ENCODE data around the gene ZNF354C. TPM values are rescaled to one million over a fixed set of nuclear protein-coding genes. Genes with fewer than 3 reads are reported as not detected.

ZNF354C gene
- total and polyA plus RNA-seq, 2 of the 13 experiments (the other 11 are each of a cell fraction or from before 2014, with no cell fraction given) = 0.02 TPM; not detected in 1

DNA sequence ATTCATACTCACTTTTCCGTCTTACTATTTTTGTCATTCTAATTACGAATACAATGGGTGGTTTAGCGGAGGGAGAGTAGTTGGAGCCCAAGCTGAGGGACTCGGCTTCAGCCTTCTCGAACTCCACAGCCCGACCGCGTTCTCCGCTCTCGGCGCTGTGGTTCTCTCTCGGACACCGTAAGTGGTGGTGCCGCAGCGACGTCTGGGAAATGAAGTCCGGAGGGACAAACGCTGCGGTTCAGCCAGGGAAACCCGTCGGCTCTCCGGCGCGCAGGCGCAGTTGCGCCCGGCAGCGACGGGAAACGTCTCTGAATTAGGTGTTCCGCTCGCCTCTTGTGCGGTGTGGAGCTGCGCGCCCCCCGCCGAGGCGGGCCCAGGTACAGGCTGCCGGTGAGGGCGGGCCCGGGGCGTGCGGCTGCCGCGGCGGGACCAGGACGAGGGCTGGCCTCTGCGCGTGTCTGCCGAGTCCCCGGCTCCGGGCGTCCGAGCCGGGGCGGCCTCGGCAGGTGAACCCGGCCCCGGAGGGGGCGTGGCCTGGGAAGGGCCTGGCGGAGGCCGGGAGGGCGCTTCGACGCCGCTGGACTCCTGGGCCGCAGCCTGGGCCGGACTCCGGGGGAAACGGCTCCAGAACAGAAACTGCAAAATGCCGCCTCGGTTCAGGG is 36.5 kb upstream of the ZNF354C start, which contains the start of gene ZNF879 (continued):
- peak; percentile 76 for TF ChIP-seq ELF1 (CRISPR knock-in tag; IDR thresholded peaks at IDR 0.05)
- TF ChIP-seq PTBP1 (IDR thresholded peaks at IDR 0.05; ENCODE audit: low read depth, low read length, poor library complexity, severe bottlenecking) = no peak
- no peak for TF ChIP-seq ZFP41 (CRISPR knock-in tag; IDR thresholded peaks at IDR 0.05; ENCODE audit: borderline replicate concordance)
- no peak for TF ChIP-seq ZNF326 (CRISPR knock-in tag; IDR thresholded peaks at IDR 0.05; ENCODE audit: borderline replicate concordance)
- TF ChIP-seq SRY (CRISPR knock-in tag; IDR thresholded peaks at IDR 0.05) = peak; percentile 66; the same call in 1 of the 2 replicates
- no peak for TF ChIP-seq RELA (CRISPR knock-in tag; IDR thresholded peaks at IDR 0.05)
- no peak for TF ChIP-seq CEBPB (IDR thresholded peaks at IDR 0.05; ENCODE audit: borderline replicate concordance, low read depth, low read length)
- TF ChIP-seq ZNF564 (CRISPR knock-in tag; IDR thresholded peaks at IDR 0.05) = 0 out of 2 replicates have a peak, but pooled peaks have one; percentile 54
- no peak for TF ChIP-seq CBX5 (CRISPR knock-in tag; IDR thresholded peaks at IDR 0.05; ENCODE audit: borderline replicate concordance)
- TF ChIP-seq, protein P1, sequence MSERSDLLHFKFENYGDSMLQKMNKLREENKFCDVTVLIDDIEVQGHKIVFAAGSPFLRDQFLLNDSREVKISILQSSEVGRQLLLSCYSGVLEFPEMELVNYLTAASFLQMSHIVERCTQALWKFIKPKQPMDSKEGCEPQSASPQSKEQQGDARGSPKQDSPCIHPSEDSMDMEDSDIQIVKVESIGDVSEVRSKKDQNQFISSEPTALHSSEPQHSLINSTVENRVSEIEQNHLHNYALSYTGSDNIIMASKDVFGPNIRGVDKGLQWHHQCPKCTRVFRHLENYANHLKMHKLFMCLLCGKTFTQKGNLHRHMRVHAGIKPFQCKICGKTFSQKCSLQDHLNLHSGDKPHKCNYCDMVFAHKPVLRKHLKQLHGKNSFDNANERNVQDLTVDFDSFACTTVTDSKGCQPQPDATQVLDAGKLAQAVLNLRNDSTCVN (CRISPR knock-in tag; IDR thresholded peaks at IDR 0.05; ENCODE audit: borderline replicate concordance) = no peak
- no peak for TF ChIP-seq ZIK1 (CRISPR knock-in tag; IDR thresholded peaks at IDR 0.05; ENCODE audit: borderline replicate concordance, low read depth)
- no peak for TF ChIP-seq HMGA1 (CRISPR knock-in tag; conservative IDR thresholded peaks at IDR 0.05)
- TF ChIP-seq, protein P2, sequence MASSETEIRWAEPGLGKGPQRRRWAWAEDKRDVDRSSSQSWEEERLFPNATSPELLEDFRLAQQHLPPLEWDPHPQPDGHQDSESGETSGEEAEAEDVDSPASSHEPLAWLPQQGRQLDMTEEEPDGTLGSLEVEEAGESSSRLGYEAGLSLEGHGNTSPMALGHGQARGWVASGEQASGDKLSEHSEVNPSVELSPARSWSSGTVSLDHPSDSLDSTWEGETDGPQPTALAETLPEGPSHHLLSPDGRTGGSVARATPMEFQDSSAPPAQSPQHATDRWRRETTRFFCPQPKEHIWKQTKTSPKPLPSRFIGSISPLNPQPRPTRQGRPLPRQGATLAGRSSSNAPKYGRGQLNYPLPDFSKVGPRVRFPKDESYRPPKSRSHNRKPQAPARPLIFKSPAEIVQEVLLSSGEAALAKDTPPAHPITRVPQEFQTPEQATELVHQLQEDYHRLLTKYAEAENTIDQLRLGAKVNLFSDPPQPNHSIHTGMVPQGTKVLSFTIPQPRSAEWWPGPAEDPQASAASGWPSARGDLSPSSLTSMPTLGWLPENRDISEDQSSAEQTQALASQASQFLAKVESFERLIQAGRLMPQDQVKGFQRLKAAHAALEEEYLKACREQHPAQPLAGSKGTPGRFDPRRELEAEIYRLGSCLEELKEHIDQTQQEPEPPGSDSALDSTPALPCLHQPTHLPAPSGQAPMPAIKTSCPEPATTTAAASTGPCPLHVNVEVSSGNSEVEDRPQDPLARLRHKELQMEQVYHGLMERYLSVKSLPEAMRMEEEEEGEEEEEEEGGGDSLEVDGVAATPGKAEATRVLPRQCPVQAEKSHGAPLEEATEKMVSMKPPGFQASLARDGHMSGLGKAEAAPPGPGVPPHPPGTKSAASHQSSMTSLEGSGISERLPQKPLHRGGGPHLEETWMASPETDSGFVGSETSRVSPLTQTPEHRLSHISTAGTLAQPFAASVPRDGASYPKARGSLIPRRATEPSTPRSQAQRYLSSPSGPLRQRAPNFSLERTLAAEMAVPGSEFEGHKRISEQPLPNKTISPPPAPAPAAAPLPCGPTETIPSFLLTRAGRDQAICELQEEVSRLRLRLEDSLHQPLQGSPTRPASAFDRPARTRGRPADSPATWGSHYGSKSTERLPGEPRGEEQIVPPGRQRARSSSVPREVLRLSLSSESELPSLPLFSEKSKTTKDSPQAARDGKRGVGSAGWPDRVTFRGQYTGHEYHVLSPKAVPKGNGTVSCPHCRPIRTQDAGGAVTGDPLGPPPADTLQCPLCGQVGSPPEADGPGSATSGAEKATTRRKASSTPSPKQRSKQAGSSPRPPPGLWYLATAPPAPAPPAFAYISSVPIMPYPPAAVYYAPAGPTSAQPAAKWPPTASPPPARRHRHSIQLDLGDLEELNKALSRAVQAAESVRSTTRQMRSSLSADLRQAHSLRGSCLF (CRISPR knock-in tag; IDR thresholded peaks at IDR 0.05; ENCODE audit: borderline replicate concordance) = no peak
- TF ChIP-seq, protein P3, sequence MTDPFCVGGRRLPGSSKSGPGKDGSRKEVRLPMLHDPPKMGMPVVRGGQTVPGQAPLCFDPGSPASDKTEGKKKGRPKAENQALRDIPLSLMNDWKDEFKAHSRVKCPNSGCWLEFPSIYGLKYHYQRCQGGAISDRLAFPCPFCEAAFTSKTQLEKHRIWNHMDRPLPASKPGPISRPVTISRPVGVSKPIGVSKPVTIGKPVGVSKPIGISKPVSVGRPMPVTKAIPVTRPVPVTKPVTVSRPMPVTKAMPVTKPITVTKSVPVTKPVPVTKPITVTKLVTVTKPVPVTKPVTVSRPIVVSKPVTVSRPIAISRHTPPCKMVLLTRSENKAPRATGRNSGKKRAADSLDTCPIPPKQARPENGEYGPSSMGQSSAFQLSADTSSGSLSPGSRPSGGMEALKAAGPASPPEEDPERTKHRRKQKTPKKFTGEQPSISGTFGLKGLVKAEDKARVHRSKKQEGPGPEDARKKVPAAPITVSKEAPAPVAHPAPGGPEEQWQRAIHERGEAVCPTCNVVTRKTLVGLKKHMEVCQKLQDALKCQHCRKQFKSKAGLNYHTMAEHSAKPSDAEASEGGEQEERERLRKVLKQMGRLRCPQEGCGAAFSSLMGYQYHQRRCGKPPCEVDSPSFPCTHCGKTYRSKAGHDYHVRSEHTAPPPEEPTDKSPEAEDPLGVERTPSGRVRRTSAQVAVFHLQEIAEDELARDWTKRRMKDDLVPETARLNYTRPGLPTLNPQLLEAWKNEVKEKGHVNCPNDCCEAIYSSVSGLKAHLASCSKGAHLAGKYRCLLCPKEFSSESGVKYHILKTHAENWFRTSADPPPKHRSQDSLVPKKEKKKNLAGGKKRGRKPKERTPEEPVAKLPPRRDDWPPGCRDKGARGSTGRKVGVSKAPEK (CRISPR knock-in tag; IDR thresholded peaks at IDR 0.05; ENCODE audit: borderline replicate concordance) = no peak
- TF ChIP-seq FOXK2 (IDR thresholded peaks at IDR 0.05) = no peak
- no peak for TF ChIP-seq EZH2 (conservative IDR thresholded peaks at IDR 0.05; ENCODE audit: low read depth, low read length)
- no peak for TF ChIP-seq ATF7 (IDR thresholded peaks at IDR 0.05)
- no peak for TF ChIP-seq ATF7 (CRISPR knock-in tag; IDR thresholded peaks at IDR 0.05)
- TF ChIP-seq, protein P4, sequence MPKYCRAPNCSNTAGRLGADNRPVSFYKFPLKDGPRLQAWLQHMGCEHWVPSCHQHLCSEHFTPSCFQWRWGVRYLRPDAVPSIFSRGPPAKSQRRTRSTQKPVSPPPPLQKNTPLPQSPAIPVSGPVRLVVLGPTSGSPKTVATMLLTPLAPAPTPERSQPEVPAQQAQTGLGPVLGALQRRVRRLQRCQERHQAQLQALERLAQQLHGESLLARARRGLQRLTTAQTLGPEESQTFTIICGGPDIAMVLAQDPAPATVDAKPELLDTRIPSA (CRISPR knock-in tag; IDR thresholded peaks at IDR 0.05; ENCODE audit: borderline replicate concordance) = no peak
- TF ChIP-seq, protein P5, sequence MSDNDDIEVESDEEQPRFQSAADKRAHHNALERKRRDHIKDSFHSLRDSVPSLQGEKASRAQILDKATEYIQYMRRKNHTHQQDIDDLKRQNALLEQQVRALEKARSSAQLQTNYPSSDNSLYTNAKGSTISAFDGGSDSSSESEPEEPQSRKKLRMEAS (IDR thresholded peaks at IDR 0.05) = peak; percentile 62; the same call in 1 of the 2 replicates

Data from HepG2 (cell line).